HG03196 (cell line): Measurements from ENCODE around the gene NPAS2.

Source experiments
- ATAC-seq: cut with Tn5 transposase; IDR thresholded peaks from one replicate; pipeline ENCODE4 v1.9.1; 2021; ENCODE audit not compliant: unreplicated experiment

NPAS2 gene, protein sequence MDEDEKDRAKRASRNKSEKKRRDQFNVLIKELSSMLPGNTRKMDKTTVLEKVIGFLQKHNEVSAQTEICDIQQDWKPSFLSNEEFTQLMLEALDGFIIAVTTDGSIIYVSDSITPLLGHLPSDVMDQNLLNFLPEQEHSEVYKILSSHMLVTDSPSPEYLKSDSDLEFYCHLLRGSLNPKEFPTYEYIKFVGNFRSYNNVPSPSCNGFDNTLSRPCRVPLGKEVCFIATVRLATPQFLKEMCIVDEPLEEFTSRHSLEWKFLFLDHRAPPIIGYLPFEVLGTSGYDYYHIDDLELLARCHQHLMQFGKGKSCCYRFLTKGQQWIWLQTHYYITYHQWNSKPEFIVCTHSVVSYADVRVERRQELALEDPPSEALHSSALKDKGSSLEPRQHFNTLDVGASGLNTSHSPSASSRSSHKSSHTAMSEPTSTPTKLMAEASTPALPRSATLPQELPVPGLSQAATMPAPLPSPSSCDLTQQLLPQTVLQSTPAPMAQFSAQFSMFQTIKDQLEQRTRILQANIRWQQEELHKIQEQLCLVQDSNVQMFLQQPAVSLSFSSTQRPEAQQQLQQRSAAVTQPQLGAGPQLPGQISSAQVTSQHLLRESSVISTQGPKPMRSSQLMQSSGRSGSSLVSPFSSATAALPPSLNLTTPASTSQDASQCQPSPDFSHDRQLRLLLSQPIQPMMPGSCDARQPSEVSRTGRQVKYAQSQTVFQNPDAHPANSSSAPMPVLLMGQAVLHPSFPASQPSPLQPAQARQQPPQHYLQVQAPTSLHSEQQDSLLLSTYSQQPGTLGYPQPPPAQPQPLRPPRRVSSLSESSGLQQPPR

DNA sequence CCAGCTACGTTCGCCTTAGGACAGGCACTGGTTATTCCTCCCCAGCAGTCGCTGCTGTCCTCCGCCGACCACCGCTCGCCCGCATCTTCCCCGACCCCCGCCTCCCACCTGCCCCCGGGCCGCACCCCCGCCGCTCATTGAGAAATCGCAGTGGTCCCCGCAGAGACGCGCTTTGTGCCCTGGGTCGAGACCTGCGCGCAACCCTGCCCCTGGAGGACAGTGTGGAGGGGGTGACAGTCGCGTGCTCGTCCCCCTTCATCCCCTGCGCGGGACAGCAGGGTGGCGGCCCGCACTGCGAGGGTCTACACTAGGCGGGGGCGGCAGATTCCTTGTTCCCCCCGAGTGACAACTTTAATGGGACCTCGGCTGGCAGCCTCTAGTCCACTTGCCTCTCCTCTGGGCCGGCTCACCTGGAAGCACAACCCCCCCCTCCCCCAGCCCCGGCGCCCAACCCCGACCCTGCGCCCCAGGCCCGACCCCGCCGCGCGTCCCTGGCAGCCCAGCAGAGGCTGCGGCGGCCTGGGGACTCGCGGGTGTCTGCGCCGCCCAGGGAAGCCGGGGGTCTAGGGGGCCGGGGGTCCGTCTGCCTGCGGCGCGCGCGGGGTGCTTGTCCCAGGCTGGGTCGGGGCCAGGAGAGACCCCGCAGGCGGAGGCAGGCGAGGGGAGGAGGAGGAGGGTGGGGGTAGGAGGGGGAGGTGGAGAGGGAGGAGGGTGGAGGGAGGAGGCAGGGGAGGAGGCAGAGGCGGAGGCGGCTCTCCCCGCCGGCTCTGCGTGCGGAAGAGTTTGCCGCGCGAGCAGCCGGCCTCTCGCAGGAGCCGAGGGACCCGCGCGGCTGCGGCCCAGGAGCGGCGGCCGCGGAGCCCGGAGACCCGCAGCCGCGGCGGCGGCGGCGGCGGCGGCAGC lies at the start of gene NPAS2:
Gene NPAS2 (plus strand): TSS at position 770 of the 903 bp plus-strand sequence. CDS start 84,616 bp downstream, outside the sequence.
- ATAC-seq = no peak

- ATAC-seq = no peak
Measured at GRCh38 chr2:100771125-100771524, 48.8 kb upstream of the NPAS2 start.

DNA sequence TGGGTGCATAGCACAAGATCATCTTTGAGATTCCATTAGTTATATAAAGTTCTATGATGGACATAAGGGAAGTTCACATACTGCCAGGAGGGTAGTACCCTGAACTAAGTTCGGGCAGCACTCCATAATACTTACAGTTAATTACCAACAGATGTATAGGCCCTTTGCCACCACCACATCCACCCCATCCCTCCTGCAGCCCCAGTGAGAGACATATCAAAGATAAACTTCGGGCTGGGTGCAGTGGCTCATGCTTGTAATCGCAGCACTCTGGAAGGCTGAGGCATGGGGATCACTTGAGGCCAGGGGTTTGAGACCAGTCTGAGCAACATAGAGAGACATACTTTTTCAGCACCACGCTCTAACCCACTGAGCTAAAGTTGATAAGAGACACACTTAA lies 46.4 kb upstream of the NPAS2 start:
- no peak for ATAC-seq

- no peak for ATAC-seq
Measured at GRCh38 chr2:100776445-100776844, 43.5 kb upstream of the NPAS2 start.

- ATAC-seq = no peak
Measured at GRCh38 chr2:100778637-100779450, 41.1 kb upstream of the NPAS2 start.

- no peak for ATAC-seq
Measured at GRCh38 chr2:100779908-100780202, 40.1 kb upstream of the NPAS2 start.

DNA sequence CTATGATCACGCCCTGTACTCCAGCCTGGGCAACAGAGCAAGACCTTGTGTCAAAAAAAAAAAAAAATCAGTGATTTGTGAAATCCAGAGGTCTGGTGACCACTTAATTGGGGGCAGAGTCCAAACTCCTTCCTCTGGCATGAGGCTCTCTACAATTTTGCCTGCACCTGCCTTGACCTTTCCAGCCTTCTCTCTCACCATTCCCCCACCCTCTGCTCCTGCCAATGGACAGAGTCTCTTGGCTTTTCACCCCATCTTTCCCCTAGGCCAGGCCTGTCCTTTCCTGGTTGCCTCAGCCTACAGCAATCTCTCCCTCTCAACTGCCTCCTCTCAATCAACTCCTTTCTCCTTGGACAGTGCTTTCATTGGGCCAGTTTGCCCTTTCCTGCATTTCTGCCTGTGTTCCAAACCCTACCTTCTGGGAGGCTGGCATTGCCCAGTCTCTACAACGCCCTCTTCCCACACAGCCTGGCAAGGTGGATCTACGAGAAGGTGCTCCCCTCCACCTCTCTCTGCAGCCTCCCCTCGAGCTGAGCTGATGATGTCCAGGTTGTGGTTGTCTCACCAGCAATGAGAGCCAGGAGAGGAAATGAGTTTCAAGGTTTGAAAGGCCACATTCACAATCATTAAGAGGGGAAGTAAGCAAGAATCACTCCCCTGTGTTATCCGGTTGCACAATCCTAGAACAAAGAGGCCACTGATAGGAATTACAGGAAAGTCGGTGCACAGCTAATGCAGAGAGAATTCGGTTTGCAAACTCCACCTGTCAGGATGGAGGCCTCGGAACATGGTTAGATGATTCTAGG lies 39.5 kb upstream of the NPAS2 start:
- ATAC-seq = no peak

GRCh38 chr2:100781009-100781325 lies 39.0 kb upstream of the NPAS2 start:
- ATAC-seq = no peak

GRCh38 chr2:100781523-100782379 lies 38.2 kb upstream of the NPAS2 start:
- no peak for ATAC-seq

- no peak for ATAC-seq
Measured at GRCh38 chr2:100782380-100782878, 37.5 kb upstream of the NPAS2 start.

DNA sequence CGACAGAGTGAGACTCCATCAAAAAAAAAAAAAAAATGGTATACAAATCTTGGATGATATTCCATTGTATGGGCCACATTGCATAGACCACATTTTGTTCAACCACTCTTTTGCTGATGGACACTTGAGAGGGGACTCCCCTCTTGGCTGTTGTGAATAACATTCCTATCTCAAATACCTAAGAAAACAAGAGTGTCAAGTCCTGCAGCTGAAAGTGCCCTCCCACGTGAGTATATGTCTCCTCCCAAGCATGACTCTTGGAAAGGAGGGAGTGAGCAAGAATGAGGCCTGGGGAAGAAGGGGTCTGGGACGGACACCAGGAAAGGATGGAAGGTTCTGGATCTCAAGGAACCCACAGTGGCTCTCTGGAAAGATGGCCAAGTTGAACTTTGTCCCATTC lies 36.0 kb upstream of the NPAS2 start:
- no peak for ATAC-seq

- no peak for ATAC-seq
Measured at GRCh38 chr2:100784681-100785080, 35.3 kb upstream of the NPAS2 start.

DNA sequence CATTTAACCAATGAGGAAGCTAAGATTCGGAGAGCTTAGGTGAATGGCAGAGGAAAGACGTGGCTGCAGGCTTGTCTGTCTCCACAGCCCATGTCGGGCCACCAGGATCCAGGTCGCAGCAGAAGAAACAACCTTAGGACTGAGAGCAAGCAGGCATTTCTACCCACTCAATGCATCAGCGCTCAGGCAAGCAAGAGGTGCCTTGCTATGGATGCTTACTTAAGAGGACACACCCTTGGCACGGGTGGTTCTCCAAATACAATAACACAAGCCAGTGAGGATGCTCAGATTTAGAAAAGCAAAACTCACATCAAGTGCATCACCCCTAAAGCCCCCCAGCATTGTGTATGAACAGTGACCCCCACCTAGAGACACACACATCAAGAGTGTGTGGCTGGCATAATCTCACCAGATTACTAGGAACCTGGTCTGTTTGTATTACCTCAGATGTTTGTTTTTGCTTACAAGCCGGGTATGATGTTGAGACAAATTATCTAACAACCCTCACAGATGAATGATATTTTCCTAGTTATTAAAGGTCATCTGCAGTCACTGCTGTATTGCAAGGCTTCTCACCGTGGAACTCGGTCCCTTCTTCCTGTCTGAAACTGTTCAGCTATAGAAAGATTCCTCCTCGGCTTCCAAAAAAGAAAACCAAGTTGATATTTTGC lies 34.2 kb upstream of the NPAS2 start:
- no peak for ATAC-seq

GRCh38 chr2:100786297-100786658 lies 33.7 kb upstream of the NPAS2 start:
- ATAC-seq = no peak

DNA sequence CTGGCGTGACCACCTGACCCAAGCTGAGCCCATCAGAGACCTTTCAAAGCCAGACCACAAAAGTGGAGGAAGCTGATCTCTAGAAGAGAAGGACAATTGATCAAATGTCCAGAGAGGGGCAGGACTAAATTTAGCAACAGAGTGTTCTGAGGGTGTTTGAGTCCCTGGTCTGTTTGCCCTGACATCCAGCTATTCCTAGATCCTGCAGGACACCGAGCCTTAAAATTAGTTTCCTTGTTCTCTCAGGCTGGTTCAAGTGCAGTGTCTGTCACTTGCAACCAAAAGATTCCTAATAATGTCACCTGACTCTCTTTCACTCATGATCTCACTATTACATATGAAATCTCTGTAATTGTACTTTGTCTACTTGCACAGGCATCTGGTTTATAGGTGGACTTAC lies 33.0 kb upstream of the NPAS2 start:
- no peak for ATAC-seq

- no peak for ATAC-seq
Measured at GRCh38 chr2:100789361-100789760, 30.6 kb upstream of the NPAS2 start.

DNA sequence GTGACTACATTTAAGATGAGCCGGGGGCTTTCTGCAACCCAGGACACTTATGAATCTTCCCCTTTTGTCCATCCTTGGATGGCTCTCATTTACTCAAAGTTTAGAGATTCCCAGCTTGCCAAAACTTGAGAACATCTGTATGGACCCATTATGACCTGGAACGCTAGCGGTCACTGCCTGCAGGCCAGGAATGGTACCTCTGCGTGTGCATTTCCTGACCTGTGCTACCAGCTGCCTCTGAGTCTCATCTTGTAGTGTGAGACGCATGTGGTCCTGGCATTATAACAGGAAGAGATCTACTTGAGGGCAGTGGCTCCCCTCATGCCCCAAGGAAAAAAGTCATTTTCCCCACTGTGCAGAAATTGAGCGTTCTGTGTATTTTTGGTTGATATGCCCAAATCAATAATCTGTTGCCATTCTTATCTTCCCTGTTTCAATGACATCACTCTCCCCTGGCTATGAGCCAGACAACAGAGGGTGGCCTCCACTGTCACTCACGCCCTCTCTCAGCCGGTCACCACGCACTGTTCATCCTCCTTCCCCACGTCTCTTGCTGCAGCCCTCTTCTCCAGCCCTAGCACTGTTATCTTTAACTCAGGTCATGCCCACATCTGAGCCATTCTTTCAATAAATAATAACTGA lies 28.5 kb upstream of the NPAS2 start:
- no peak for ATAC-seq

GRCh38 chr2:100791936-100792308 lies 28.0 kb upstream of the NPAS2 start:
- no peak for ATAC-seq
